Mesenchymal stem cell (in vitro differentiated cells and primary cell): ENCODE measurements around the gene KCNA2.
A peak's percentile ranks its signal among the peaks of the same experiment; 100 is the strongest.

Source experiments
- DNase-seq: peaks from one replicate; pipeline ENCODE4 v3.0.0-alpha.2; 2013
- H2AFZ ChIP-seq: one replicate; pipeline ENCODE4 v1.6.1; 2013; ENCODE audit warnings: low read depth, mild to moderate bottlenecking, control low read depth, inconsistent platforms, low read length, moderate library complexity
- H2AK5ac ChIP-seq: 2 replicates; pipeline ENCODE4 v1.6.1; 2013; ENCODE audit warnings: low read length, moderate library complexity, mild to moderate bottlenecking, inconsistent platforms; ENCODE audit not compliant: severe bottlenecking
- H2BK120ac ChIP-seq: one replicate; pipeline ENCODE4 v1.6.1; 2013; ENCODE audit warnings: low read depth, mild to moderate bottlenecking, inconsistent platforms, low read length, moderate library complexity
- H2BK12ac ChIP-seq, 2 experiments: one replicate each; pipeline ENCODE4 v1.6.1; 2013; ENCODE audit warnings: inconsistent platforms in 2 of 2, low read length in 2 of 2, mild to moderate bottlenecking in 2 of 2, moderate library complexity in 2 of 2, control low read depth in 1 of 2
- H2BK15ac ChIP-seq: one replicate; pipeline ENCODE4 v1.6.1; 2013; ENCODE audit warnings: mild to moderate bottlenecking, low read depth, inconsistent platforms; ENCODE audit not compliant: poor library complexity, severe bottlenecking
- H2BK5ac ChIP-seq: 2 replicates; pipeline ENCODE4 v1.6.1; 2013; ENCODE audit warnings: low read depth, mild to moderate bottlenecking, low read length, control low read depth, inconsistent platforms; ENCODE audit not compliant: poor library complexity, severe bottlenecking
- H3K14ac ChIP-seq, 2 experiments: one replicate each; pipeline ENCODE4 v1.6.1; 2013; ENCODE audit warnings: inconsistent platforms in 2 of 2, low read length in 2 of 2, control low read depth in 1 of 2, mild to moderate bottlenecking in 1 of 2, moderate library complexity in 1 of 2
- H3K18ac ChIP-seq, 2 experiments: one replicate each; pipeline ENCODE4 v1.6.1; 2013; ENCODE audit warnings: inconsistent platforms in 2 of 2, low read length in 2 of 2, control low read depth in 1 of 2, low read depth in 1 of 2, mild to moderate bottlenecking in 1 of 2
- H3K23ac ChIP-seq, 2 experiments: one replicate each; pipeline ENCODE4 v1.6.1; 2013; ENCODE audit warnings: inconsistent platforms in 2 of 2, low read length in 2 of 2, mild to moderate bottlenecking in 2 of 2, moderate library complexity in 2 of 2, control low read depth in 1 of 2
- H3K27ac ChIP-seq: 2 replicates; pipeline ENCODE4 v1.5.1; 2013; ENCODE audit warnings: mild to moderate bottlenecking, moderate library complexity, low read length, control low read depth, inconsistent platforms; ENCODE audit not compliant: poor library complexity, severe bottlenecking
- H3K27me3 ChIP-seq, 2 experiments: 2 replicates each; pipeline versions ENCODE4 v1.6.1 to v1.7.0; 2013; ENCODE audit warnings: low read length in 2 of 2, mild to moderate bottlenecking in 2 of 2, moderate library complexity in 2 of 2, control low read depth in 1 of 2, inconsistent platforms in 1 of 2; ENCODE audit not compliant: control insufficient read depth in 1 of 2, insufficient read depth in 1 of 2
- H3K36me3 ChIP-seq, 2 experiments: 2 replicates each; pipeline versions ENCODE4 v1.6.1 to v1.7.0; 2013; ENCODE audit warnings: low read length in 2 of 2, control low read depth in 1 of 2, inconsistent platforms in 1 of 2, low read depth in 1 of 2, mild to moderate bottlenecking in 1 of 2; ENCODE audit not compliant: insufficient read depth in 2 of 2, control insufficient read depth in 1 of 2
- H3K4ac ChIP-seq, 2 experiments: one replicate each; pipeline ENCODE4 v1.6.1; 2013; ENCODE audit warnings: inconsistent platforms in 2 of 2, low read length in 2 of 2, mild to moderate bottlenecking in 2 of 2, moderate library complexity in 2 of 2, control low read depth in 1 of 2, low read depth in 1 of 2
- H3K4me1 ChIP-seq: 2 replicates; pipeline ENCODE4 v1.6.1; 2013; ENCODE audit warnings: low read depth, low read length, control low read depth; ENCODE audit not compliant: control insufficient read depth, insufficient read depth
- H3K4me2 ChIP-seq: 2 replicates; pipeline ENCODE4 v1.6.1; 2013; ENCODE audit warnings: low read length, mild to moderate bottlenecking, inconsistent platforms; ENCODE audit not compliant: poor library complexity, severe bottlenecking
- H3K4me3 ChIP-seq, 2 experiments: 2 replicates each; pipeline versions ENCODE4 v1.5.1 to v1.7.0; 2013; ENCODE audit warnings: low read length in 2 of 2, mild to moderate bottlenecking in 2 of 2, control low read depth in 1 of 2, low read depth in 1 of 2; ENCODE audit not compliant: insufficient read depth in 1 of 2
- H3K79me1 ChIP-seq: replicated peaks from 2 replicates; pipeline ENCODE4 v1.6.1; 2013; ENCODE audit warnings: mild to moderate bottlenecking, control low read depth, low read length, inconsistent platforms; ENCODE audit not compliant: poor library complexity, severe bottlenecking
- H3K9ac ChIP-seq: 2 replicates; pipeline ENCODE4 v1.7.0; 2013; ENCODE audit warnings: mild to moderate bottlenecking, low read length, moderate library complexity
- H3K9me3 ChIP-seq: 2 replicates; pipeline ENCODE4 v1.7.0; 2013; ENCODE audit warnings: mild to moderate bottlenecking, low read length; ENCODE audit not compliant: control insufficient read depth
- H4K8ac ChIP-seq: one replicate; pipeline ENCODE4 v1.6.1; 2013; ENCODE audit warnings: inconsistent platforms, mild to moderate bottlenecking, low read length, moderate library complexity
- H4K91ac ChIP-seq: one replicate; pipeline ENCODE4 v1.6.1; 2013; ENCODE audit warnings: mild to moderate bottlenecking, low read length, inconsistent platforms
- WGBS: methylation state at CpG from one replicate; pipeline ENCODE4 v1.1.7; 2013; ENCODE audit warnings: mixed read lengths; 5-methylcytosine and 5-hydroxymethylcytosine counted together

Gene KCNA2

DNA sequence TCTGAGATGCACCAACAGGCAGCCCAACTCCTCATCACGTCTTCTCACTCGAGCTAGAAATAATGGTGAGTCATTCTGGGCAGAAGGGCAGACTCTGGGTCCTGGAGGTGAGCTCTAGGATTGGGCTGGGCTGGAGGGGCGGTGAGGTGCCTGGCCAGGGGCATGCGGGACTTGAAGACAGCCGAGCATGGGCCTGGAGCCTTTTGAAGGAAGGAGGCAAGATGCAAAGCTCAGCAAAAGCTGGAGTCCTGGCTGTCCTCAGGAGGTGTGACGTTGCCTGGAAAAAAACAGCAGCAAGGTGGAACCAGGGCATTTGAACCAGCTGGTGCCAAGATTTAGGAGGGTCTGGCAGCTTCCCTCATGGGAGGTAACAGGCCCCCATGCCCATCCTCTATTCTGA is 712 bp downstream of the KCNA2 start:
- Histone ChIP-seq H3K23ac (peak overlapping the region in 1 of 2 experiments; percentile 67), H3K4me1 (peaks cover 16% of the 10 kb centered on the region), H3K18ac (no peak overlapping the region)

GRCh38 chr1:110604586-110605148 is 1.5 kb downstream of the KCNA2 start:
- WGBS = 66% methylated on average over 8 of the region's 9 CpGs
- no peak overlapping the region for H2BK12ac ChIP-seq
- no peak overlapping the region for H2BK5ac ChIP-seq
- no peak overlapping the region for H2AFZ ChIP-seq
- no peak overlapping the region for H3K27ac ChIP-seq
- no peak overlapping the region for H3K4ac ChIP-seq
- no peak overlapping the region for H3K18ac ChIP-seq
- H3K4me2 ChIP-seq = no peak overlapping the region
- no peak overlapping the region for H3K23ac ChIP-seq
- no peak overlapping the region for H3K4me3 ChIP-seq
- H3K36me3 ChIP-seq = no peaks in the 10 kb centered on the region
- no peak overlapping the region for H4K91ac ChIP-seq
- no peak overlapping the region for H4K8ac ChIP-seq
- H3K14ac ChIP-seq = no peak overlapping the region
- H3K4me1 ChIP-seq = peaks cover 16% of the 10 kb centered on the region
- no peak overlapping the region for H2BK15ac ChIP-seq
- no peak overlapping the region for H2BK120ac ChIP-seq
- H3K9me3 ChIP-seq = no peaks in the 10 kb centered on the region
- no peaks in the 10 kb centered on the region for H3K79me1 ChIP-seq
- H2AK5ac ChIP-seq = no peak overlapping the region
- no peak for DNase-seq
- H3K27me3 ChIP-seq = peaks cover 64 to 82% of the 10 kb centered on the region in 2 experiments
- no peak overlapping the region for H3K9ac ChIP-seq

More for the DNA sequence above, 712 bp downstream of the KCNA2 start:
- Histone ChIP-seq H3K27me3 (peaks cover 72 to 87% of the 10 kb centered on the region in 2 experiments), H4K91ac (no peak overlapping the region), H2BK120ac (no peak overlapping the region), H2AK5ac (no peak overlapping the region), H3K36me3 (no peaks in the 10 kb centered on the region), H2BK5ac (no peak overlapping the region), H3K4me3 (no peak overlapping the region), H3K9me3 (no peaks in the 10 kb centered on the region), H2BK12ac (no peak overlapping the region), H2BK15ac (no peak overlapping the region), H2AFZ (no peak overlapping the region), H3K79me1 (no peaks in the 10 kb centered on the region), H3K4me2 (no peak overlapping the region), H3K27ac (no peak overlapping the region), H4K8ac (no peak overlapping the region), H3K14ac (no peak overlapping the region), H3K4ac (no peak overlapping the region), H3K9ac (no peak overlapping the region)
- no peak for DNase-seq
- 61% methylated on average over 6 of the region's 6 CpGs for WGBS

DNA sequence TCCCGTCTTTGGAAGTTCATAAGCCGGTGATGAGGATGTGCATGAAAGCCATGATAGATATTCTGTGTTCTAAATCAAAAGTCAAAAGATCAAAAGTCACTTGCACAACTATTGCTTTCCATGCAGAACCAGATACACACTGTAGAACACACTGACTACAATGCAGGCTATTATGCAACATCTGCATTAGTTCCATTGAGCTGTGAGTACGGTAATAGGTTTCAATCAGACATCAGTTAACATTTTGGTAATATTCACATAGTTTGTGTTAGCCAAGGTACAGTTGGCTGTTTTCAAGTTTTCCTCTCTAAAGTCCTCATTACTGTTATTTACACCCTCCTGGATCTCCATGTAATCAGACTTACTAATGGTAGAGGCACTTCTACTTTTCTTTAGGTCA is 3.1 kb downstream of the KCNA2 start:
- Histone ChIP-seq H2BK15ac (no peak overlapping the region), H4K91ac (no peak overlapping the region), H3K9me3 (no peaks in the 10 kb centered on the region), H3K9ac (no peak overlapping the region), H3K4me2 (no peak overlapping the region), H4K8ac (no peak overlapping the region), H3K36me3 (no peaks in the 10 kb centered on the region), H3K27me3 (peaks cover 48 to 81% of the 10 kb centered on the region in 2 experiments), H3K27ac (no peak overlapping the region), H2BK12ac (no peak overlapping the region), H2AFZ (no peak overlapping the region), H3K23ac (no peak overlapping the region), H3K18ac (no peak overlapping the region), H3K4me1 (peaks cover 16% of the 10 kb centered on the region), H3K79me1 (no peaks in the 10 kb centered on the region), H2BK120ac (no peak overlapping the region), H2BK5ac (no peak overlapping the region), H3K14ac (no peak overlapping the region), H3K4ac (no peak overlapping the region), H3K4me3 (no peak overlapping the region), H2AK5ac (no peak overlapping the region)
- 92% methylated on average over 2 of the region's 3 CpGs for WGBS
- DNase-seq = no peak

DNA sequence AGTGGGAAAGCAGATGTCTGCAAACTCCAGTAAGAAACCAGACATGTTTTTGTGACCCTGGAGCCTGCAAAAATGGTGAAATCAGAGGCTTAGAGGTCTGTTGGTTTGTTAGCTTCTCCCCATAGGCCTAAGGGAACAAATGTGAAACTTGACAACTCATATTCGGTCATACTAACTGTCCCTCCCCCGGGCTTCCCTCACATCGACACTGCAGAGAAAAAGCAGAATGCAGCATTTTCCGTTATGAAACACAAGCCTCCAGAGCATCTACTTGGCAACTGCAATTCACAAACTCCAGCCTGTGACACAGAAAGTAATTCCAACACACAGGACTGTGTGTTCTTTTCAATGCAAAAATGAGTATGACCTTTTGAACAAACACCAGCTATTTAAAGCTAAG is 3.7 kb downstream of the KCNA2 start:
- Histone ChIP-seq H2BK120ac (no peak overlapping the region), H3K27ac (no peak overlapping the region), H3K18ac (no peak overlapping the region), H3K14ac (no peak overlapping the region), H3K27me3 (peaks cover 42 to 80% of the 10 kb centered on the region in 2 experiments), H4K8ac (no peak overlapping the region), H3K4ac (no peak overlapping the region), H2AFZ (no peak overlapping the region), H3K23ac (no peak overlapping the region), H3K4me3 (no peak overlapping the region), H3K9ac (no peak overlapping the region), H3K9me3 (no peaks in the 10 kb centered on the region), H2AK5ac (no peak overlapping the region), H2BK15ac (no peak overlapping the region), H4K91ac (no peak overlapping the region), H3K4me1 (peaks cover 16% of the 10 kb centered on the region), H3K36me3 (no peaks in the 10 kb centered on the region), H3K4me2 (no peak overlapping the region), H3K79me1 (no peaks in the 10 kb centered on the region), H2BK12ac (no peak overlapping the region), H2BK5ac (no peak overlapping the region)
- no peak for DNase-seq
- 83% methylated on average over 4 of the region's 4 CpGs for WGBS
